Kidney (tissue), 14 donors: ENCODE measurements around the gene CHRNB2. TPM values are rescaled to one million over a fixed set of nuclear protein-coding genes. Genes with fewer than 3 reads are reported as not detected.

ENCODE experiments used
- DNase-seq, 5 donors: peaks; one replicate each; pipeline ENCODE4 v3.0.0-alpha.2; 2013 to 2020
- FAIRE-seq: peaks from 2 replicates; lab custom pipeline; 2012; peaks lifted over from hg19 to GRCh38; lab: Jason Lieb, UNC
- H3K27ac ChIP-seq, 2 donors: one replicate each; pipeline ENCODE4 v1.7.0; 2013; ENCODE audit warnings: low read depth in 2 of 2, low read length in 2 of 2, inconsistent platforms in 1 of 2
- H3K27me3 ChIP-seq: one replicate; pipeline ENCODE4 v1.7.1; 2013; ENCODE audit warnings: low read length, inconsistent platforms; ENCODE audit not compliant: control insufficient read depth, insufficient read depth
- H3K36me3 ChIP-seq, 3 donors: one replicate each; pipeline versions ENCODE4 v1.7.0 to v1.7.1; 2013; ENCODE audit warnings: low read length in 3 of 3, control low read depth in 1 of 3, inconsistent platforms in 1 of 3; ENCODE audit not compliant: insufficient read depth in 3 of 3, control insufficient read depth in 2 of 3
- H3K4me1 ChIP-seq, 3 donors: one replicate each; pipeline versions ENCODE4 v1.7.0 to v1.7.1; 2013; ENCODE audit warnings: low read length in 3 of 3, inconsistent platforms in 1 of 3, low read depth in 1 of 3; ENCODE audit not compliant: control insufficient read depth in 2 of 3, insufficient read depth in 2 of 3
- H3K4me3 ChIP-seq, 3 donors: one replicate each; pipeline versions ENCODE4 v1.7.0 to v1.8.1; 2013; ENCODE audit warnings: low read length in 3 of 3, control low read depth in 1 of 3, inconsistent platforms in 1 of 3
- H3K9ac ChIP-seq, 3 donors: one replicate each; pipeline versions ENCODE4 v1.7.0 to v1.7.1; 2013; ENCODE audit warnings: low read length in 3 of 3, control low read depth in 1 of 3, inconsistent platforms in 1 of 3
- H3K9me3 ChIP-seq, 3 donors: one replicate each; pipeline versions ENCODE4 v1.7.0 to v1.7.1; 2013; ENCODE audit warnings: low read length in 3 of 3, control low read depth in 1 of 3, inconsistent platforms in 1 of 3; ENCODE audit not compliant: control insufficient read depth in 2 of 3, insufficient read depth in 1 of 3
- intact Hi-C: fragments of 100-400 bp; cut with DNase I; formaldehyde crosslinking; loops from one replicate; pipeline ENCODE4 v1.11.1; 2022
- polyA plus RNA-seq: library from polyadenylated mRNA; stranded (reverse); fragments of 350-450 nt; fragmentation: Illumina TruSeq; extraction: RNeasy Lipid Tissue Mini Kit (QIAGEN cat#74804); gene quantifications from one replicate; pipeline ENCODE4 v1.2.3, GENCODE V29; 2014; ENCODE audit warnings: low read depth, low replicate concordance; ENCODE audit not compliant: insufficient read depth
- total RNA-seq: library from RNA; stranded (reverse); fragmentation: NEBNext Ultra II Directional; extraction: Animal tissue kit (Norgen Biotek cat#: 25700); gene quantifications from one replicate; pipeline ENCODE4 v1.2.1, GENCODE V29; 2021
- TF ChIP-seq, protein P1 (sequence below): IDR thresholded peaks from 3 replicates; pipeline ENCODE4 v1.5.1; 2012; ENCODE audit warnings: mild to moderate bottlenecking, moderate library complexity, borderline replicate concordance; ENCODE audit not compliant: insufficient read depth; ENCODE audit errors: extremely low read depth
- donor health status: control.
- donor health status: control.
- donor health status: control.
- donor health status: control.
- donor health status: control.
- donor health status: DM: yes; HTN: yes; CAD: no.
- donor health status: Normal renal cell carcinoma (clear cell type).

Gene CHRNB2
- total and polyA plus RNA-seq, 2 donors from 2014 or later = 0.60 TPM; not detected in 1

DNA sequence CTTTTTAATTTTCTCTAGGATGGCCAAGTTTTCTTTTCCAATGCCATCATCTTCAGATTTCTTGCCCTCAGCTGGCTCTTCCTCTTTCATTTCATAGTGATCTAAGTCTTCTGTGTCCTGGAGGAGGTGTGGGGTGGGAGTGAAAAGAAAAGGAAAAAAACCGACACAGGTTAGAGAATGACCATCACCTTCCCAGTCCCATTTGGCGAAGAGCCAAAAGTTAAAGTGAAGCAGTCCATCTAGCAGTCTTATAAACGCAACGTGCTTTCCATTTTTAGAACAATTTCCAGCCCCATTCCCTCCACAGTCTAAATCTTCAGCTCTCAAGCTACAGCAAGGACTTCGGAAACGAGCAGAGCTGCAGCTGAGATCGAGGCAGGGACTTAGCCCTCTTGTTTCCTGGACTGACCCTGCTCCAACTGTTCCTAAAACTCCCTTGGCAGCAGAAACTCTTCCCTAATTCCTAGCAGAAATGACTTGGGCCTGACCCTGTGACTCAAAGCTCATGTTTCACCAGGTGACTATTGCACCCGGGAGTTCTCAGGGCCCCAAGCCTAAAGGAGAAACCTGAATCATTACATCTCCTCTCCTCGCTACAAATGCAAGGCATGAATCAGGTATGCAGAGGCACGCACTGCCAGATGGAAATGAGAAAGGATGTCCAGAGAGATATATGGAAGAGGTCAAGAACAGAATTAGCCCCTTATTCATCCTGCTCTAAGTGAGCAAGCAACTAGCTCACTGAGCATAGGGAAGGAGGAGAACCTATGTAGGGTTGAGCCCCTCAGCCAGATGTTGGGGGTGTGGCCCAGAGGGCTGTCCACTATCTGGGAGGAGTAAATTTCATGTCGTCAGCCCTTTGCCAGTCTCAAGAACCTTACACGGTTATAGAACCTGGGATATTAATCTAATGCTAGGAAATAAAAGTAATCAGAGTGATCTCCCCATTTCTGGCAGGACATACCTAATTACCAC lies 14.2 kb upstream of the CHRNB2 start:
- no peak overlapping the region for H3K9ac ChIP-seq
- no peaks in the 10 kb centered on the region for H3K27me3 ChIP-seq
- H3K27ac ChIP-seq = no peak overlapping the region
- FAIRE-seq = no peak
- peaks cover 13 to 72% (median 54%) of the 10 kb centered on the region in 3 donors for H3K36me3 ChIP-seq
- no peak for DNase-seq
- H3K9me3 ChIP-seq = no peaks in the 10 kb centered on the region
- intact Hi-C loops = no loop called here
- H3K4me1 ChIP-seq = peaks cover 4 to 14% (median 10%) of the 10 kb centered on the region in 3 donors
- no peak overlapping the region for H3K4me3 ChIP-seq
- TF ChIP-seq, protein P1, sequence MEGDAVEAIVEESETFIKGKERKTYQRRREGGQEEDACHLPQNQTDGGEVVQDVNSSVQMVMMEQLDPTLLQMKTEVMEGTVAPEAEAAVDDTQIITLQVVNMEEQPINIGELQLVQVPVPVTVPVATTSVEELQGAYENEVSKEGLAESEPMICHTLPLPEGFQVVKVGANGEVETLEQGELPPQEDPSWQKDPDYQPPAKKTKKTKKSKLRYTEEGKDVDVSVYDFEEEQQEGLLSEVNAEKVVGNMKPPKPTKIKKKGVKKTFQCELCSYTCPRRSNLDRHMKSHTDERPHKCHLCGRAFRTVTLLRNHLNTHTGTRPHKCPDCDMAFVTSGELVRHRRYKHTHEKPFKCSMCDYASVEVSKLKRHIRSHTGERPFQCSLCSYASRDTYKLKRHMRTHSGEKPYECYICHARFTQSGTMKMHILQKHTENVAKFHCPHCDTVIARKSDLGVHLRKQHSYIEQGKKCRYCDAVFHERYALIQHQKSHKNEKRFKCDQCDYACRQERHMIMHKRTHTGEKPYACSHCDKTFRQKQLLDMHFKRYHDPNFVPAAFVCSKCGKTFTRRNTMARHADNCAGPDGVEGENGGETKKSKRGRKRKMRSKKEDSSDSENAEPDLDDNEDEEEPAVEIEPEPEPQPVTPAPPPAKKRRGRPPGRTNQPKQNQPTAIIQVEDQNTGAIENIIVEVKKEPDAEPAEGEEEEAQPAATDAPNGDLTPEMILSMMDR = no peak

DNA sequence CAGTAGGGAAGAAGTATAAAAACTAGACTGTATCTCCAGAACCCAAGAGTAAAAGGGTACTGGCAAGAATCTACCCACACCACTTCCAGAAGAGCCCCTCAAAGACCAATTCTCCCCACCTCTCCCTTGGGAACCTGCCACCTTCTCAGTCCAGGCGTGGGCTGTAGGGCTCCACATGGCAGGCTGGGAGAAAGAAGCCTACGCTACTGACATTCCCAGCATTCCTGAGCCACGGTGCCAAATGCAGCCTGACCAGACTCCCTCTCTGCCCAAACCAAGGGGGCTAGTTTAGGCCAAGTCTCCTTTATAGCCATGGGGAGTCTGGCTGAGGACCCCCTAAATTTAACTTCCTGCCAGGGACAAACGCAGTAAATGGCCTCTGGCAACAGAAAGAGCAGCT lies 11.2 kb upstream of the CHRNB2 start:
- Histone ChIP-seq H3K4me3 (peak overlapping the region in 2 of 3 donors; percentile 82 to 83), H3K27ac (peak overlapping the region in 1 of 2 donors; percentile 43), H3K9me3 (no peaks in the 10 kb centered on the region), H3K36me3 (peaks cover 13 to 47% (median 38%) of the 10 kb centered on the region in 3 donors), H3K9ac (peak overlapping the region in 1 of 3 donors; percentile 90), H3K27me3 (no peaks in the 10 kb centered on the region), H3K4me1 (peaks cover 4 to 21% (median 13%) of the 10 kb centered on the region in 3 donors)
- DNase-seq = peak in 4 of 5 donors; percentile 27 to 60 (median 42)
- TF ChIP-seq, protein P1 = no peak
- intact Hi-C loops = no loop called here
- no peak for FAIRE-seq

DNA sequence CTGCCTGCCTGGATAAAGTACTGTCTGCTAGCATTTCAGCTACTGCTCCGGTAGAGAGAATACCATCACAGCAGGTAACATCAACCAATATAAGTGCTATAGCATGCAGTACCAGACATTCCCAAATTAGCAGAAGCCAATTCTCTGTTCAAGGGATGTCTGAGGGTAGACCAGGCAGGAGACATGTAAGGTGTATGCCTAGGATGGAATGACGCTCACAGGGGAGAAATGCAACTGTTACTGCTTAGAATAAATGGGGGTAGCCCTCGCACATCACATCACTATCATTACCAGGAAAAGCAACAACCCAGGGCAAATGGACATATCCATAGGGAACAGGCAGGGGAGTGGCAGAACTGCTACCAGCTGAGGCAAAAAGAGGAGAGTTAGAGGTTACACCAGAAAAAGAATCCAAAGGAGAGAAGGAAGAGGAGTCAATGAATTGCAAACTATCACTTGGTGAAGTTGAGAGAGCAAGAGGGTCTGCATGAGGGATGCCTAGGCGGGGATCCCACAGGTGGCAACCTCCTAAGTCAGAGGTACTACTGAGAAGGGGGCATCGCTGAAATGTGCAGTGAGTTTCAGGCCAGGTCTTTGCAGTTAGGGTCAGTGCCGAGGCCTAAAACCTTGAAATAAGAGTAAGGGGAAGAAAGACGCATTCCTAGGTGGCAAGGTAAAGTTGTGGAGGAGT lies 10.2 kb upstream of the CHRNB2 start:
- peak overlapping the region; percentile 73 to 83 (median 82) for H3K4me3 ChIP-seq
- DNase-seq (no peak), FAIRE-seq (no peak)
- peaks cover 7 to 38% (median 28%) of the 10 kb centered on the region in 3 donors for H3K36me3 ChIP-seq
- H3K27ac ChIP-seq = peak overlapping the region; percentile 20 to 43
- no peaks in the 10 kb centered on the region for H3K27me3 ChIP-seq
- intact Hi-C loops = no loop called here
- H3K9ac ChIP-seq = peak overlapping the region; percentile 56 to 90 (median 66)
- no peaks in the 10 kb centered on the region for H3K9me3 ChIP-seq
- TF ChIP-seq, protein P1 = no peak
- peaks cover 4 to 21% (median 13%) of the 10 kb centered on the region in 3 donors for H3K4me1 ChIP-seq
